ENCODE measurements around the gene HOXB4.

Gene HOXB4

DNA sequence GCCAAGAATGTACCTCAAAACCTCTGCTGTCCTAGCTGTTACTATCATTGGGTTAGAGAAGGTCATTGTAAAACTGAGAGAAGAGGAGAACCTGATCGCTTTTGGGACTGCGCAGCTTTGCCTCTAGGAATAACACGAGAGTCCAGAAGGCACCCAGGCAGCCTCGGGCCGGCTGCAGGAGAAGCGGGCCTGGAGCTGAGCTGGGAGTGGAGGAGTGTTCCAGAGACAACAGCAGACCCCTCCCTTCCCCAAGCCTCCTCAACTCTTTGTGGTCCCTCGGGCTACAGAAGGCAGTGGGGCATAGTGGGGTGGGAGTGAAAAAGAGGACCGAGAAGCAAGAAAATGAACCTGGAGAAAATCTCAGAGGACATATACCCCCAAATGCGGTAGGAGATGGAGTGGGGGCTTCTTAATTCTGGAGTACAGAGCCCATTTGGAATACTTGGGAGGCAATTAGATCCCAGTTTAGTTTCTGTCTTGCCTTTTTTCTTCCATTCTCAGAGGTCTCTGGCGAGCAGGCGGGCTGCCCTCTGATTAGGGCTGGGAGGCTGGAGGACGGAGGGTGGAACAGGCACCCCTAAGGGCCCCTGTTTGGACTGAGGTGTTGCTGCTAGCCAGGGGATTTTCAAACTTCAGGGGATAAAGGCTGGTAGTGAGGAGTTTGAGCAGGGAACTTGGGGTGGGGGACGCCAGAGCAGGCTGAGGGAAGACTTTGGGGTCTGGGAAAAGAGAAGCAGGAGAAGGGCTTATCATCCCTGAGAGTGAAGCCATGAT is 19.9 kb downstream of the HOXB4 start:
- DNase-seq, result no peak

DNA sequence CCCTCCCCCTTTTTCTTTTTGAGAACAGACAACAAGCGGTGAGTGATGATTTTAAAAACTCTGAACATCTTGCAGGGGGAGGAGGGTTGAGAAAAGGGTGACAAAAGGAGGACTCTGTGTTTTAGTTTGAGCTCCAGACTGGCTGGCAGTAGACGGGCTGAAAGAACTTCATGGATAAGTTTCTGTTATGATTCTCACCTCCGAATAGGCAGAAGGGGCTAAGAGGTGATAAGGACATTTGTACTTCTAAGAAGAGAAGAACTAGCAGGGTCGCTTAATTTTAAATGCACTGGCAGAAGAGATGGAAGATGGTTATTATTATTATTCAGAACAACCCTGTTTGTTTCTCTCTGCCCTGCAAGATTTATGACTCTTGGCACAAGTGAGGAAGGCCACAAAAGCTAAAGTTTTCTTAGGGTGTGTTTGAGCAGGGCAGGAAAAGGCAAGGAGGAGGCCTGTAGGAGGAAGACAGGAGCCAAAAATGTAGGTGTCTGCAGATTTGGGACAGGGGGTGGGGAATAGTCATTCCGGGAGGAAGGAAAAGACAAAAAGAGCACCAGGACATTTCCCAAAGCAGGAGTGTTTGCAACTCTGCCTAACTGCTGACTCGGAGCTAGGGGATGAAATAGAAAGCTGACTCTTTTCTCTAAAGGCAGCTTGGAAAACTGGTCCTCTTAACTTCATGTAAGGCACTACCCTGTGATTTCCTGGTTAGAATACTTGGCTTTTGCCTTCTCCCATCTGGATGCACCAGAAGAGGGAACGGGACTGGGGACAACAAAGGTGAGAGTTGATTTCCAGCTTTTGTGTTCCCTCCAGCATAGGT is 21.4 kb downstream of the HOXB4 start:
- DNase-seq, result no peak

- DNase-seq, result no peak
These were observed 21.9 kb downstream of the HOXB4 start for GRCh38 chr17:48556229-48556575.

DNA sequence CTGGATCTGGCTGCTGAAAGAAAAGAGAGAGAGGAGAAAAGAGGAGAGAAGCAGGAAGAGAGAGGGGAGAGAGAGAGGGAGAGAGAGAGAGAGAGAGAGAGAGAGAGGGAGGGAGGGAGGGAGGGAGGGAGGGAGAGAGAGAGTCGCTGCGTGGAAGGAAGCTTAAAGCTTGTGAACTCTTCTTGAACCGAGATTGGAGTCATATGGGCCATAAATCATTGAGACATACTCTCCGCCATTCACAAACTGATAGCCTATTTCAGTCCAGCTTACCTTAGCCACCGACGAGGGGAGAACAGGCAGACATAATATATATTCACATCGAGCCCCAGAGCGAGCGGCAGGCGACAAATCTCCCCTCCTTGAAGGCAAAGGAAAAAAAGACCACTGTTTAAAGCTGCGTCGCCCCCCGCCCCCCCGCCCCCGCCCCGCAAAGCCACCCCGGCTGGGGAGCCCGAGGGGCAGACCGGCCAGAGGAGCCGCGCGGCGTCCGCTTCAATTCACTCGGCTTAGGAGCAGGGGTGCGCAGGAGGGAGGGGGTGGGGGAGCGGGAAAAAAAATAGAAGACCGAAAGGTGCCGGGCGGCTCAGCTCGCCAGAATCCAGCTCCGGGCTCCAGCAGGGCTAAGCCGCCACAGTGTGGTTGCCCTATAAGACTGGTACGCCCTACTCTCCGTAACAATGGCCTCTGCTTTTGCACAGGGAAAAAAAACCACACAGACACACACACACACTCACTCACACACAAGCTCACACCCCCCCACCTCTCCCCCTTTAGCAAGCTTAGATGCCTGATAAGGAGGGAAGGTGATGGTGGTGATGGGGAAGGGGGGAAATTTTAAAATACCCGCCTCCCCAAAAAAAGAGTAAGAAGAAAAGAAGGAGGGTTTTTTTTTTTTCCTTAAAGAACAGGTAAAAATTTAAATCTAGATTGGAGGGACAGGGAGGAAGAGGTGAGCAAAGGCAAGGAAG is 22.6 kb downstream of the HOXB4 start:
- peak; percentile 46 for DNase-seq

DNA sequence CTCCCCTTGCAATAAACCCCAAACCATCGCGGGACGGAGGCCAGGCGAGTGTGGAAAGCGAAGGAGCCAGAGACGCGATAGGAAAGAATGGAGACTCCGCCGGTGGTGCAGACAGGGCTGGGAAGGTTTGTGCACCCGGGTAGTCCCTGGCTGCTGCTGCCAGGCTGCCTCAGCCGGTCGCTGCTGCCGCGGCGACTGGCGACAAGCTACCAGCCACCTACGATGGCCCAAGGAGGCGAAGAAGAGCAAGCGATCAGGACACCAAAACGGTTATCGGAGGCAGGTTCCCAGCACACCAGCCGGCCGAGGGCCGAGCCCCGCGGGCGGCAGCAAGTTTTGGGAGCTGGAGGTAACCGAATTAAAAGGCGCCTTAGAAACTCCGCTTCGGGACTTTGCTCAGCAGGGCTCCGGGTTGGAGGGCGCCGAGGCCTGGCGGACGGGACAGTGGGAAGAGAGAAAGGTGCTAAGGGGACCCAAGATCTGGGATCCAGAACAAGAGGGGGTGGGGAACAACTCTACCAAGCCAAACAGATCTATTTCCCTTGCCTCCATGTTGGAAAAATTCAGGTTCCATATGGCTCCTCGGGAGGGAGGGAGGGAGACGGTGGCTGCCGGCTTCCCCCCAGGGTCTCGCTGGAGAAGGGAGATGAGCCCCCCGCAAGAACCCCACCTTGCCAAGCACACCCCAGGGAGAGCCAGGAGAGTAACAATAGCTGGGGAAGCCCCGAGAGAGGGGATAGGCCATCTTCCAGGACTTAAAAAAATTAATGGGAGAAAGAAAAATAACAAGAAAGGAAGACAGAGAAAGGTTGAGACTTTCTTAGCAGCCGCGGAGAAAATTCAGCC is 23.5 kb downstream of the HOXB4 start:
- no peak for DNase-seq

DNA sequence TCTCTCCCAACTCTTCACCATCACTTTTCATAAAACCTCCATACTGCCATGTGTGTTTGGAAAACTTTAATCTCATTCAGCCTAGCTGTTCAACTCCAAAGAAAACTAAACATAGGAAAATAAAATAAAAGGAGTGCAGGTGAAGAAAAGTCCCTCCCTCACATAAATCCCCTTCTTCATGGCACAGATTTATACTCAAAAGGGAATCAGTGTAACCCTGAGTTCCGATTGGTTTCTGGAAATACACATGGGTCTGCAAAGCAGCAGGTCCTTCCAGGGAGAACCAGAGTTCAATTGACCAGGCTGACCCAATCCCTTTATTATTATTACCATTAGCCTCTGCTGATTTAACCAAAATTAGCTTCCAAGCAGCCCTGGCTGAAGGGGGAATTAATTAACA is 24.3 kb downstream of the HOXB4 start:
- DNase-seq, result no peak

DNA sequence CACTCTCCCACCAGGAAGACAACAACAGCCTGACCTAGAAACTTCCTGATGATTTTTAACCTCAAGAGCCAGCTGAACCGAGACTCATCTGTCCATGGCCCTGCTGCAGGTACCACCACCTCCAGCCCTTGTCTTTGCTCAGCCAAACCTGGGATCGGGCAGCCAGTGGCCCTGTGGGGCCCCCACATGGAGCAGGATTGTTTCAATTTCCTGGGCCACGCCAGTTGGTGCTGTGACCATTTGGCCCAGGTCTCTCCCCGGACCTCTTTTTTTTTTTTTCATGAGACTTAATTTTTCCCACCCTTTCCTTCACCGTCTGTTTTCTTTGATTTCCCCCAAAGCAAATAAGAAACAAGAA is 25.0 kb downstream of the HOXB4 start:
- no peak for DNase-seq

DNA sequence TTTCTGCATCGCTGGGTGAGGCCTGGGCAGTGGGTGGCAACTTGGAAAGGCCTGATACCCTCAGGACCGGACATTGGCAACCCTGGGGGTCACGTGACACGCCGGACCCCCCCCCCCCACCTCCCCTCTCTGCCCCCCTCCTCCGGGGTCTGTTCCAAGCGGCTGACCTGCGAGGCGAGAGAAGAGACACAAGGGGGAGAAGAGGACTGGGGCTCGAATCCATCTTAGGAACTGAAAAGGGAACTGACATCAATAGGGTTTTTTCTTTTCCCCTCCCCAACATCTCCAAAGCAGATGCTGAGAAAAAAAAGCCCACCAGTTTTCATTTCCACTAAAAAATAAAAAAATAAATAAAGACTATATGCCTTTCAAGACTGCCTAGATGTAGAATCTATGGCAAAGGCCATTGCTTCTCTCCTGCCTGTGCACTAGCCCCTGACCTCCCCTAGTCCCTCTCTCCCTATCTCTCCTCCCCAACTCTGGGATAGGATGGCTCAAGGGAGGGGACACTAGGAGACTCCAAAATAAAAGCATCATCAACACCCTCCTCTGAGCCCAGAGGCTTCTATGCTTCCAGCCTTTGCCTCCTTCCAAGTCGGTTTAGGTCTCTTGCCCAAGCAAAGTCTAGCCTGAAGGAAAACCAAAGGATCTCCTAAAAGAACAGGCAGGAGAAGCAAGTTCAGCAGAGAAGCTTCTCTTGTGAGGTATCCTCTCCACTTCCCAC is 25.5 kb downstream of the HOXB4 start:
- no peak for DNase-seq

GRCh38 chr17:48551596-48552465 is 26.3 kb downstream of the HOXB4 start:
- no peak for DNase-seq

DNA sequence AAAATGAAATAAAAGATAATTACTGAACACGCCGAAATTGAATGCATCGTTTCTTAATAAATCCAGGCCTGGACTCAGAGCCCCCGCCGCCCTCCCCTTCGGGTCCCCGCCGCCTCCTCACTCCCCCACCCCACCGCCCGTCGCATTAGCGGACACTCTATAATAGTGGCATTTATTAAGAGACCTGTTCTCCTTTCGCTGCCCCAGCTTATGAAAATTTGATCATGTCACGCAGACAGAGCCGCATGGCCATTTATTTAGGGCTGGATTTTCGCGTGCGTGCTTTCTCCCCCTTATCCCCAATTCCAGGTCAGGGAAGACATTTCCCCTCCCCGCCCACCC is 27.0 kb downstream of the HOXB4 start:
- no peak for DNase-seq

DNA sequence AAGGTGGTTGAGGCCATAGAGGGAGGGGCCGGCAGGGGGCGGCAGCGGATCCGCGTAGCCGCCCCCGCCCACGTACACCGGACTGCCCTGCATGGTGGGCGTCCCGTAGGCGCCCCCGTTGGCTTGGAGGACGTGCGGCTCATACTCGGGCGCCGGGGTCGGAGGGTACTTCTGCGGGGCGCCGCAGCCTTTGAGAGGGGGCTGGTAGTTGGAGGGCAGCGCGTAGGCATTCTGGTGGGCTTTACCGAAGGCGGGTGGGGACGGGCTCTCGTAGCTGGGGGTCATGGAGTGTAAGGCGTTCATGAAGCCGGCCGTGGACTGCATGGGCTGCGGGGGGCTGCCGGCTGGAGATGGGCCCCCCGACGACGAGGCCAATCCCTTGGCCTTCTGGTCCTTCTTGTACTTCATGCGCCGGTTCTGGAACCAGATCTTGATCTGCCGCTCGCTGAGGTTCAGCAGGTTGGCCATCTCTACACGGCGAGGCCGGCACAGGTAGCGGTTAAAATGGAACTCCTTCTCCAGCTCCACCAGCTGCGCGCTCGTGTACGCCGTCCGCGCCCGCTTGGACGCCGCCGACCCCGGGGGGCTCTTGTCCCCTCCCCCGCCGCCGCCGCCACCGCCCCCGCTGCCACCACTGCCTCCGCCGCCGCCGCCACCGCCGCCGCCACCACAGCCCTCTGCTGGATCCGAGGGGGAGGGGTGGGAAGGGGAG is 27.5 kb downstream of the HOXB4 start:
- no peak for DNase-seq

GRCh38 chr17:48549914-48550501 is 28.1 kb downstream of the HOXB4 start:
- DNase-seq, result no peak

DNA sequence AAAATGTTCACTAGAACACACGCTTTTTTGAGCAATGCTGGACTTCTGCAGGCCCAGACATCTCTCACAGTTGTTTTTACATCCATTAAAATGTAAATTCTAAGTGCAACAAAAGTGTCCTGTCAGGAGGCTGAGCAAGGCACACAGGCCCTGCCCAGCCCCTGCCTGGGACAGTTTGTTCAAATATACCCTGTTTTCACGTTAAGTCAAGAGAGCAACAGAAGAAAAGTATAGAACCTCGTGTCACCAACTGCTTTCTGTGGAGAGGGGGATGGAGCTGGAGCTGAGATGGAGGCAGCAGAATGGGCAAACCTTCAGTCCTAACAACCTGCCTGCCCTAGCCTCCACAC is 28.9 kb downstream of the HOXB4 start:
- DNase-seq, result no peak

DNA sequence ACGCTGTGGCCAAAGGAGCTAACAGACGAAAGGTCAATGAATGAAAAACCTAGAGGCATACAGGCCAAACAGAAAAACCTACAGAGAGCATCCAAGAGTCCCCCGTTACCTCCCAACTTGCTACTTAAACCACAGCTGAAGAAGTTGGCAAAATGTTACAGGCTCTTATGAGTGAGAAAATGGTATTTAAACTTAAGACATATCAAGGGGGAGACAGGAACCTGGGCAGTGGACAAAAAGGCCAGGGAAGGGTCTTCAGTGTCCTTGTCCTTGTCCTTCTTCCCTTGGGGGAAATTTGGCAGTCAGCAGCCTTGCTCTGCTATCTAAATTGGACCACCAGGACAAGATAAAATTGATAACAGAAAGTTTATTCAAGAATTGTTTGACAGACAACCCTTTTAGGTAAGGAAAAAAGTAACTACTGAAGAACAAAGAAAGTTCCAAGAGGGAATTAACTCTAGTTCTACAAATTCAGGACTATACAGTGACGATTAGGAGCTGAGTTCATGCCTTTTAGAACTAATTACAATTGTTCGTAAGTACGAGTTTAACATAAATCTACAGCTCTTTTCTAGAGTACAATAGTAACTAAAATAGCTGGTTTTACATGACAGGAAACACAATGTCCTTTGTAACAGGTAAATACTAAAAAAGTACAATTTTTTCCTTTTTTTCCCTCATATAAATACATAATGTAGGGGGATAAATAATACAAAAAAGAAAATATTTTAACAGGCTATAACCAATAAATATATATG is 29.4 kb downstream of the HOXB4 start:
- no peak for DNase-seq

DNA sequence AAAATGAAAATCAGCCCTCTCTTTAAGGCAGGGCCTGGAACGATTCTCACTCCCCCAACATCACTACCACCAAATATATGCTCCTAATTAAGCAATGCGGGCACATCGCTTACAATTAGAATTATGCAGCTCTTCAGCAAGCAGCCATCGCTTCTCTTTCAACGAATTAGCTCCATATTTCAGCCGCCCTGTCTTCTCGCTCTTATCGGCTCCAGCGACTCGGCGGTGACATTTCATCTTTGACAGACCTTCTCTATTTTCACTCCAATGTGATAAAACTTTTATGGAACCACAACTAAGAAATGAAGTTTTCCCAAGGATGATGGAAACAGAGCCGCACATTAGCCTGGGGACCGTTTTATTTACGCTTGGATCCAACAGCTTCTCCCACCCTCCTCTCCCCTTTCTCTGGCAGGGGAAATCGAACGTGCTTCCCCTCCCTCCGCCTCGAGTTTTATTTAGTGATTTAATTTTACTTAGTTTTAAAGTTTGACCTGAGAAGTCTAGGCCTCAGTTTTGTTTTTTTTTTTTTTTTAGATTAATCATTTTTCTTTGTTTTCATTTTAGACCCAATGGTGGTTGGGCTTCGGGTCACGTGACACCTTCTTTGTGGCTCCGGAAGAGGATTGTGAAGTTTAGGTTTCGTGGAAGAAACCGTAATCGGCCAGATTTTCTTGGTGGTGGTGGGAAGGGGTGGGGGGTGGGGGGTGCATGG is 30.2 kb downstream of the HOXB4 start:
- DNase-seq, result no peak

GRCh38 chr17:48546924-48547807 is 31.0 kb downstream of the HOXB4 start:
- no peak for DNase-seq

Measured in EL (cell line).